GM18498 (cell line): Measurements from ENCODE around the gene KRT6A.

Experiments used
- ATAC-seq: cut with Tn5 transposase; IDR thresholded peaks from one replicate; pipeline ENCODE4 v1.9.1; 2021; ENCODE audit warnings: mild to moderate bottlenecking, moderate library complexity; ENCODE audit not compliant: unreplicated experiment

KRT6A gene

GRCh38 chr12:52438305-52439301 is 54.5 kb downstream of the KRT6A start:
- ATAC-seq, result no peak

- no peak for ATAC-seq
Measured at GRCh38 chr12:52437508-52437907, 55.5 kb downstream of the KRT6A start.
